BLaER1 (cell line): ENCODE results near the gene MAPRE2.

Experiments used
- H3K27ac ChIP-seq: shearing (Covaris generic); formaldehyde crosslinking; 2 replicates; pipeline ENCODE4 v1.8.1; 2022
- H3K27me3 ChIP-seq: shearing (Covaris generic); formaldehyde crosslinking; 2 replicates; pipeline ENCODE4 v1.8.1; 2022
- H3K36me3 ChIP-seq: shearing (Covaris generic); formaldehyde crosslinking; 2 replicates; pipeline ENCODE4 v1.8.1; 2022
- H3K4me1 ChIP-seq: shearing (Covaris generic); formaldehyde crosslinking; 2 replicates; pipeline ENCODE4 v1.8.1; 2022
- H3K4me2 ChIP-seq: shearing (Covaris generic); formaldehyde crosslinking; 2 replicates; pipeline ENCODE4 v1.8.1; 2022
- H3K4me3 ChIP-seq: shearing (Covaris generic); formaldehyde crosslinking; 2 replicates; pipeline ENCODE4 v1.8.1; 2022
- H3K9ac ChIP-seq: shearing (Covaris generic); formaldehyde crosslinking; 2 replicates; pipeline ENCODE4 v1.8.1; 2022
- H3K9me3 ChIP-seq: shearing (Covaris generic); formaldehyde crosslinking; 2 replicates; pipeline ENCODE4 v1.8.1; 2022
- H4K20me1 ChIP-seq: shearing (Covaris generic); formaldehyde crosslinking; 2 replicates; pipeline ENCODE4 v1.8.1; 2022
- Cebpa-rat ChIP-seq: shearing (Covaris generic); IDR thresholded peaks from 2 replicates; pipeline ENCODE4 v1.8.1; 2022

MAPRE2 gene

GRCh38 chr18:35122586-35123224 is 81.5 kb downstream of the MAPRE2 start:
- Histone ChIP-seq H3K4me1 (peaks cover 36% of the 10 kb centered on the region), H3K27ac (peak overlapping the region; percentile 83), H4K20me1 (peaks cover 17% of the 10 kb centered on the region; the same call in 1 of the 2 replicates), H3K9ac (peak overlapping the region; percentile 64), H3K4me2 (peak overlapping the region; percentile 87), H3K9me3 (peaks cover 11% of the 10 kb centered on the region), H3K27me3 (no peaks in the 10 kb centered on the region), H3K36me3 (peaks cover 43% of the 10 kb centered on the region), H3K4me3 (peak overlapping the region; percentile 46)
- no peak for TF ChIP-seq Cebpa-rat

- TF ChIP-seq Cebpa-rat = no peak
- peak overlapping the region; percentile 83 for H3K27ac ChIP-seq
- H3K4me1 ChIP-seq = peaks cover 37% of the 10 kb centered on the region
- peaks cover 7% of the 10 kb centered on the region; the same call in 1 of the 2 replicates for H4K20me1 ChIP-seq
- H3K4me3 ChIP-seq = no peak overlapping the region
- H3K4me2 ChIP-seq = peak overlapping the region; percentile 87
- peaks cover 11% of the 10 kb centered on the region for H3K9me3 ChIP-seq
- H3K9ac ChIP-seq = no peak overlapping the region
- no peaks in the 10 kb centered on the region for H3K27me3 ChIP-seq
- H3K36me3 ChIP-seq = peaks cover 47% of the 10 kb centered on the region
Observed at GRCh38 chr18:35123811-35124210, 82.6 kb downstream of the MAPRE2 start.

DNA sequence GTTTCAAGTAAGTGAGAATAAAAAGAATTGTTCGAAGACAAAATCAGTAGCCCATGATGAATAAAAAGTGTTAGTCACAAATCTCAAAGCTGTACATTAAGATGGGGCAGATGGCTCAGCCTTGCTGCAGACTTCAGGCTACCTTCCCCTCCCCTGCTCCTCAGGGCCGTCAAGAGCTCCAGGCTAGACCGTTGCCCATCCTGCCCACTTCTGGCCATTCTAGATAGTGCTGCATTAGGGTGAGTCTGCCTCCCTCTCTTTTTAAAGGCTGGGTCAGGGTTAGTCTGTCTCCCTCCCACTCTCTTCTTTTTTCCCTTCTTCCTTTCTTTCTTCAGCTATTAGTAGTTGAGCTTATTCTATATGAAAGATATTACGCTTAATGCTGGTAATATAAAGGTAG is 86.0 kb downstream of the MAPRE2 start:
- Histone ChIP-seq H4K20me1 (no peaks in the 10 kb centered on the region), H3K27me3 (no peaks in the 10 kb centered on the region), H3K4me2 (no peak overlapping the region), H3K4me1 (peaks cover 44% of the 10 kb centered on the region), H3K4me3 (no peak overlapping the region), H3K27ac (no peak overlapping the region), H3K9ac (no peak overlapping the region), H3K36me3 (peaks cover 77% of the 10 kb centered on the region), H3K9me3 (peaks cover 11% of the 10 kb centered on the region)
- TF ChIP-seq Cebpa-rat = no peak

DNA sequence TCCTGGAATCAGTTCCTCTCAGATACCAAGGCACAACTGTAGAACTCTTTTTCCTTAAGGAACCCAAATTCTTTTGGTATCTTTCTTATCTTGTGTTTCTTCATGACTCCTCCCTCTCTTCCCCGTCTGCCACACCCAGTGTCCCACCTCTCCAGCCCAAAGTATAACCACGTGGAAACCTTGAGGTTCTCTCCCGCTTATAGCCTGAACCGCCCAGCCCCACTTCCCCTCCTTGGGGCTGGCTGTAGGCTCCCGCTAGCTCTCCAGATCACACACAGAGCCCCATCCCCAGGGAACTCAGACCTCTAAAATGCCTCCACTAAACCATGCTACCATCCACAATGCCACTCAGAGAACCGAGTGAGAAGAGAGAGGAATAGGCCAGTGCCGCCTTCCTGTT is 87.5 kb downstream of the MAPRE2 start:
- peaks cover 91% of the 10 kb centered on the region for H3K36me3 ChIP-seq
- peaks cover 30% of the 10 kb centered on the region for H3K4me1 ChIP-seq
- H3K9ac ChIP-seq = no peak overlapping the region
- no peak overlapping the region for H3K4me3 ChIP-seq
- no peak for TF ChIP-seq Cebpa-rat
- H3K4me2 ChIP-seq = peak overlapping the region; percentile 38
- H3K27ac ChIP-seq = no peak overlapping the region
- H3K9me3 ChIP-seq = peaks cover 10% of the 10 kb centered on the region
- no peaks in the 10 kb centered on the region for H3K27me3 ChIP-seq
- H4K20me1 ChIP-seq = no peaks in the 10 kb centered on the region

DNA sequence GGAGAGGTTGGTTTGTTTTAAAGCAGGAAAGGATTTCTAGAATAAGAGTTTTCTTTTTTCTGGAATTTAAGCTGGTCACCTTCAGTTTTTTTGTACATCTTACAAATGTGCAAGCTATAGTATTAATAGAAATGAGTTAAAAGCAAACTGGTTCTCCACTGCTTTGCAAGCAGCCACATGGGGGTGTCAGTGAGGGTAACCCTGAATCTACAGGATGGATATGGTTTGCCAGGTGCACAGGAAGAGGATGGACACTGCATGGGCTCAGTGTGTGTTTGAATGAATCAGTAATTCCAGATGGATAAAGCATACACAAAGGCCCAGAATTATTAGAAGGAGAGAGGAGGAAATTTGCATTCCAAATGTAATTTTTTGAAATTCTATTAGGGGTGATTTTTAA is 89.0 kb downstream of the MAPRE2 start:
- no peak for TF ChIP-seq Cebpa-rat
- Histone ChIP-seq H3K4me2 (peak overlapping the region; percentile 38), H3K4me1 (peaks cover 24% of the 10 kb centered on the region), H3K9me3 (no peaks in the 10 kb centered on the region), H3K4me3 (no peak overlapping the region), H3K36me3 (peaks cover 95% of the 10 kb centered on the region), H4K20me1 (no peaks in the 10 kb centered on the region), H3K27ac (0 out of 2 replicates have a peak overlapping the region, but pooled peaks have one; percentile 8), H3K27me3 (no peaks in the 10 kb centered on the region), H3K9ac (no peak overlapping the region)

DNA sequence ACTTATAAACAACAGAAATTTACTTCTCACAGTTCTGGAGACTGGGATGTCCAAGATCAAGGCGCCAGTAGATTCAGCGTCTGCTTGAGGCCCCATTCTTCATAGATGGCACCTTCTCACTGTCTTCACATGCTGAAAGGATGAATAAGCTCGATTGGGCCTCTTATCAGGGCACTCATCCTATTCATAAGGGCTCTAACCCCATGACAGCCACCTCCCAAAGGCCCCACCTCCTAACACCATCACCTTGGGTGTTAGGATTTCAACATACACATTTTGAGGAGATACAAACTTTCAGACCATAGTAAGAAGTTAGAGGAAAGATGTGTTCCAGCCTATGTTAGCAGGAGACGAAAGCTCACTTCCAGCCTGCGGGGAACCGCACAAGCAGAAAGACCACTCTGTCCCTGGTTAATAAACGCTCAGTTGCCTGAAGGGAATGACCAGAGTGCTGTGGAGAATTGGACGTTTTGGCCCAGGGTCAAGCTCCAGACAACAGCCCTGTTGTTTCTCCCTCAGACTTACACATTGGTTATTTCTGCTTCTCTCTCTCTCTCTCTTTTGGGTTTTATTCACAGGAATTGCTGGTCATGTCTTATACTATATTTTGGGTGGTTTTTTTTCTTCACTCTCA is 90.3 kb downstream of the MAPRE2 start:
- H3K9ac ChIP-seq = no peak overlapping the region
- no peak overlapping the region for H3K4me2 ChIP-seq
- peaks cover 99% of the 10 kb centered on the region for H3K36me3 ChIP-seq
- H3K27ac ChIP-seq = no peak overlapping the region
- H3K4me3 ChIP-seq = no peak overlapping the region
- no peaks in the 10 kb centered on the region for H3K9me3 ChIP-seq
- no peaks in the 10 kb centered on the region for H4K20me1 ChIP-seq
- H3K4me1 ChIP-seq = peaks cover 24% of the 10 kb centered on the region
- H3K27me3 ChIP-seq = no peaks in the 10 kb centered on the region
- TF ChIP-seq Cebpa-rat = no peak

DNA sequence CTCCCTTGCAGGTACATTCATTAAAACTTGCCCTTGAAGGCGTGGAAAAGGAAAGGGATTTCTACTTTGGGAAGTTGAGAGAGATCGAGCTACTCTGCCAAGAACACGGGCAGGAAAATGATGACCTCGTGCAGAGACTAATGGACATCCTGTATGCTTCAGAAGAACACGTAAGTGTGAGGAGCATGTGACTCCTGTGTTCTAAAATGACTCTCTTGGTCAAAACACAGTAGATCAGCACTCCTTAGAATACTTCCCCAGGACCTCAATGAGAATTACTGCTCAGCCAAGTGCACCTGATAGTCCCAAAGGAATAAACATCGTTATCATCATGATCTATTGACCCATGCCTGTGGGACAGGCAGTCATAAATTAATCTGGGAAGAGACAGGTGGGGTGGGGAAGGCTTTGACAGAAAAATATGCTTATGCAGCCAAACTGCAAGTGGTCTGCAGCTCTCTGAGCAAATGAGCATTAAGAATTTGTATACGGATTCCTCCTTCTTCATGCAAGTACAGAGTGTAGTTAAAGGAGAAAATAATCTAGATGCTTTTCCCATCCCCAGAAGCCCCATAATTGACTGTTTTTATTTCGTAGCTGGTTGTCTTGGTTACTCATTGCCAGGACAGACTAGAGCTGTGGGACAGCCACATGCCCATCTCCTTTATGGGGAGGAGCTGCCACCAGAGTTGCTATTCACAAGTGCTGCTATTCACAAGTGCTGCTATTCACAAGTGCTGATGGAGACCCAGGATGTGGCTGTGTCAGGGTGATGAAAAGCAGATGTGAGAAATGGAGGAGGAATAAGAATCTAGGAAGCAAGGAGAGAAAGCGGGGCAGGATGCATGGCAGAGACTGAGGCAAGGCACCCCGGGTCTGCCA is 91.0 kb downstream of the MAPRE2 start:
- Histone ChIP-seq H3K9me3 (no peaks in the 10 kb centered on the region), H3K4me3 (no peak overlapping the region), H3K27me3 (no peaks in the 10 kb centered on the region), H4K20me1 (no peaks in the 10 kb centered on the region), H3K36me3 (peaks cover 99% of the 10 kb centered on the region), H3K4me1 (peaks cover 24% of the 10 kb centered on the region), H3K9ac (no peak overlapping the region), H3K27ac (no peak overlapping the region), H3K4me2 (no peak overlapping the region)
- TF ChIP-seq Cebpa-rat = no peak

GRCh38 chr18:35134190-35134730 is 93.0 kb downstream of the MAPRE2 start:
- H3K4me1 ChIP-seq = peaks cover 11% of the 10 kb centered on the region
- no peaks in the 10 kb centered on the region for H3K9me3 ChIP-seq
- H3K4me2 ChIP-seq = no peak overlapping the region
- TF ChIP-seq Cebpa-rat = no peak
- peaks cover 99% of the 10 kb centered on the region for H3K36me3 ChIP-seq
- no peak overlapping the region for H3K27ac ChIP-seq
- no peak overlapping the region for H3K4me3 ChIP-seq
- no peaks in the 10 kb centered on the region for H3K27me3 ChIP-seq
- no peak overlapping the region for H3K9ac ChIP-seq
- H4K20me1 ChIP-seq = no peaks in the 10 kb centered on the region

GRCh38 chr18:35134791-35135531 is 93.7 kb downstream of the MAPRE2 start:
- no peak overlapping the region for H3K4me2 ChIP-seq
- H3K4me1 ChIP-seq = peaks cover 4% of the 10 kb centered on the region
- no peaks in the 10 kb centered on the region for H3K9me3 ChIP-seq
- no peaks in the 10 kb centered on the region for H3K27me3 ChIP-seq
- H4K20me1 ChIP-seq = no peaks in the 10 kb centered on the region
- no peak for TF ChIP-seq Cebpa-rat
- no peak overlapping the region for H3K27ac ChIP-seq
- H3K36me3 ChIP-seq = peaks cover 99% of the 10 kb centered on the region
- no peak overlapping the region for H3K9ac ChIP-seq
- H3K4me3 ChIP-seq = no peak overlapping the region
